Activated CD8-positive, alpha-beta memory T cell treated with anti-CD3 and anti-CD28 coated beads, Interleukin-2, amount 50 U/mL, for 1 hour (primary cell): ENCODE measurements around the gene ITGA11.

Experiments
- DNase-seq: peaks from one replicate; pipeline ENCODE4 v3.0.0-alpha.2; 2020; ENCODE audit errors: extremely low read depth

The ITGA11 gene

DNA sequence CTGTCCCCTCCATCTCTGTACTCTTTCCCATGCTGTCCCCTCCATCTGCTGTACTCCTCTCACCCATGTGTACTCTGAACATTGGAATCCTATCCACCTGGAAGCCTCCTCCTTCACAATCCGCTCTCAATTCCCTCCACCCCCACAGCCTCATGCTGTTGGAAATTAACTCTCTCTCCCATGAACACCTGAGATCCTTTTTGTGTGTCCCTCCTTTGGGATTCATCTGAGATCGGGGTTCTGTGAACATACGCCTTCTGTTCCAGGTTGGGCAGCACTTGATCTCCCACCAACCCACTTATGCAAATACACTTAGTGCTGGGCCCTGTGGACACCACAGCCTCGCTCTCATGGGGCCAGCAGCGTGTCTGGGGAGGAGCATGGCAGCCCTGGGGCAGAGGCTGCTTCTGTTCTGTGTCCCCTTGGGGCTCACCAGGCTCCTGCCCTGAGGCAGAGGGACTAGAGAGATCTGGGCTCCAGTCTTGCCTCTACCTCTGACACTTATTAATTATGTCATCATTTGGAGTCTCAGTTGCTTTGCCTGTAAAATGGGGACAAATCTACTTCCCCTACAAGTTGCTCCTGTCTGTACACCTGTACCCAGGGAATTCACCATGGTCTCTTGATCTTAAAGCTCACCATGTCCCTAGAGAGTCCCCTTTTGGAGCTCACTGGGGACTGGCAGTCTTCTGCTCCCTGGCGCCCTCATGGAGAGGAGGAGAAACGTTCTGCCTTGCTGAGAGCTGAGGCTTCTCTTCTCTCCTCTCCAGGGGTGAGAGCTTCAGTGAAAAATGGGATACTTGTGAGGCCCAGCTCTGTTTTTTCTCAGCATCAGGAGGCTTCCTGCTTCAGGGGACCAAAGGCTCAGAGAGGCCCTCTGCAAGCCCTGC, 42.7 kb downstream of the ITGA11 start:
- no peak for DNase-seq

GRCh38 chr15:68387381-68388143, 44.4 kb downstream of the ITGA11 start:
- DNase-seq, result no peak

DNA sequence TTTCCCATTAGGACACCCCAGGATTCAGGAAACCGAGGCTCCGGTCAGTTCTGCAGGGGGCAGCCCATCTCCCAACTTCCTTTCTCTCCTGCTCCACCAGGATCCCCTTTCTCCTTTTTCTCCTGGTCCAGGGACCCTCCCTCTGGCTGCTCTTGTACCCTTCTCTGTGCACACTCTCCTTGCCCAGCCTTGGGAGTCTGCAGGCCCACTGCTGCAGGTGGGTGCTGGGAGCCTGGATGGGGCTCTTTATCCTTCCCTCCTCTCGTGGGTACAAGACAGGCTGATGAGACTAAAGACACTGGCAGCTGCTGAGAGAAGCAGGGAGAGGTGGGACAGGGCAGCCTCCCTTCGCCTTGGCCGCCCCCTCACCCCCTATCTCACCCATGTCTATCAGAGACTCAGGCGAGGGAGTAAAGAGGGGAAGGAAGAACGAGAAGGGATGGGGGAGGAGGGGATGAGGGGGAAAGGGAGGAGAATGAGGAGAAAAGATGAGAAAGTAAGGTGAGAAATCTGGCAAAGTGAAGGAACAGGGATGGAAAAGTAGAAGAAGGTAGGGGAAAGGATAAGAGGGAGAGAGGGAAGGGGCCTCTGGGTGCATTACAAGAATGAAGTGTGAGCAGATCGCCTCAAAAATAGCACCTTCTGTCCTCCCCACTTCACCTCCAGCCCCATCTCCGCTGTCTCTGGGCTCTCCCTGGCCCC, 45.2 kb downstream of the ITGA11 start:
- DNase-seq, result no peak

DNA sequence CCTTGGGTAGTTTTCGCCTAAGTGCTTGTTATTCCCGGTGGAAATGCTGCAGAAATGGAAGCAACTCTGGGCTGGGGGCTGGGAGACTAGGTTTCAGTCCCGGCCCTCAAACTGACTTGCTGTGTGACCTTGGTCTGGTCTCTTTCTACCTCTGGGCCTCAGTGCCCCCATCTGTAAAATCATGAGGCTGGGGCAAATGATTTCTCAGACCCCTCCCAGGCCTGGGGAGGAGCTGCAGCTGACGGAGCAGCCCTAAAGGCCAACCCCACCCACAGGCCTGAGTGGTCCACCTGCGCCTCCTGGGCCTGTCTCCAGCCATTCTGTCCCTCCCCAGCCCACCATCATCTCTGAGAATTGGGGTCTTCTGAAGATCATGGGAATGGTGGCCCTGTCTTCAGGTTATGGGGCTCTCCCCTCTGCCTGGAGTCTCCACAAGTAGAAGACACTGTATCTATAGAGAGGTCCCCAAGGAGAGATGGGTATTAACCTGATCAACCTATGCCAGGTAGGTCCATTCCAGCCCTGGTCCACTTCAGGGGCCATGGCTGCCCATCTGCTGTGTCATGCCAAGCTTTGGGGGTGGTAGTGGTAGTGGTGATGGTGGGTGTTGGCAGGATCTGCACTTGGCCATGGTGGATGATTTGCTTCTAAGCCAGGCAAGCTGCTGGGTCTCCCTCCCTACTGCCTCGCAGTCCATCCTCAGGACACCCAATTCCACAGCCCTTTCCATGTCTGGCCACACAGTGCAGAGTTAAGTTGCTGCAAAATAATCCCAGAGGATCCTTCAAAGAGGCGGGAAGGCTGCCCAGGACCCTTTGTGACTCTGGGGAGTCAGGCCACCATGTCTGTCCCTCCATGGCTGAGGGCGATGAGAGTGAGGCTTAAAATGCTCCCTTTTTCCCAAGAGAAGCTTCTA, 46.0 kb downstream of the ITGA11 start:
- no peak for DNase-seq

- DNase-seq, result no peak
These were observed 46.8 kb downstream of the ITGA11 start for GRCh38 chr15:68385240-68385561.

- DNase-seq, result no peak
These were observed 47.3 kb downstream of the ITGA11 start for GRCh38 chr15:68384451-68385239.

- peak; percentile 9 for DNase-seq
These were observed 48.5 kb downstream of the ITGA11 start for GRCh38 chr15:68383161-68384074.

- DNase-seq, result no peak
These were observed 49.5 kb downstream of the ITGA11 start for GRCh38 chr15:68382286-68383007.

GRCh38 chr15:68380456-68380855, 51.5 kb downstream of the ITGA11 start:
- no peak for DNase-seq

GRCh38 chr15:68379759-68380290, 52.1 kb downstream of the ITGA11 start:
- no peak for DNase-seq

GRCh38 chr15:68379058-68379758, 52.8 kb downstream of the ITGA11 start:
- DNase-seq, result no peak

- DNase-seq, result no peak
These were observed 53.4 kb downstream of the ITGA11 start for GRCh38 chr15:68378595-68378994.

- DNase-seq, result no peak
These were observed 54.2 kb downstream of the ITGA11 start for GRCh38 chr15:68377766-68378165.

GRCh38 chr15:68376447-68377060, 55.4 kb downstream of the ITGA11 start:
- no peak for DNase-seq

- DNase-seq, result no peak
These were observed 56.2 kb downstream of the ITGA11 start for GRCh38 chr15:68375716-68376220.

- DNase-seq, result no peak
These were observed 56.8 kb downstream of the ITGA11 start for GRCh38 chr15:68375191-68375631.

DNA sequence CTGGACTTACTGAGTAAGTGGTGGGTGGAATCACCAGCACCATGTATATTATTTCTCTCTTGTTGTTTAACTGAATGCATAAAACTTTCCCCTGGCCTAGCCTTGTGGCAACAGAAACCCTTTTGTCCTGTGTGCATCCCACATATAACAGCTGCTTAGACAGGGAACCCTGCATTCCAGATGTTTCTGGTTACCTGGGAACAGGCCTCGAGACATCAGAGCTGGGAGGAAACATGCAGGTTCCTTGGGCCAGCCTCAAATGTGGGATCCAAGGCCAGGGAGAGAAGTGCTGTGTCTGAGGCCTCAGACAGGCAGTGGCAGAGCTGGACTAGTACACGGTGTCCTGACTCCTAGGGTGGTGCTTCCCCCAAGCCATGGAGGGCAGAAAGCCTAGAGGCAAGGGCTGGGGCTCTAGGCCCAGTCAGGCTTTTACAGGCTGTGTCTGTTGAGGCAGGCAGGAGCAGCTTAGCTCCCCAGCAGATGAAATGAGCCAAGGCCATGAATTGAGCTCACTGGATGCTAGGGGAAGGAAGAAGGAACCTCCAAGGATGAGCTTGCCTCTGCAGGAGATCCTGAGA, 57.7 kb downstream of the ITGA11 start:
- no peak for DNase-seq
